ENCODE measurements around the gene PBX4. TPM values are rescaled to one million over a fixed set of nuclear protein-coding genes. Genes with fewer than 3 reads are reported as not detected.

Gene PBX4
- total RNA-seq, 1 donor from 2014 or later = 72.1 TPM

GRCh38 chr19:19649580-19649995, 31.1 kb upstream of the PBX4 start:
- intact Hi-C loops (cut with micrococcal nuclease) = no loop called here

- intact Hi-C loops (cut with micrococcal nuclease) = no loop called here
Observed at GRCh38 chr19:19649155-19649554, 30.7 kb upstream of the PBX4 start.

- intact Hi-C loops (cut with micrococcal nuclease) = no loop called here
Observed at GRCh38 chr19:19647037-19647835, 28.7 kb upstream of the PBX4 start.

- intact Hi-C loops (cut with micrococcal nuclease) = no loop called here
Observed at GRCh38 chr19:19645233-19645870, 26.9 kb upstream of the PBX4 start.

- intact Hi-C loops (cut with micrococcal nuclease) = loop anchor here (1.0 to 5.0 kb wide), 3 partner anchors 81 to 315 kb away; no protein-coding TSS in a partner anchor
Observed at GRCh38 chr19:19644054-19644388, 25.5 kb upstream of the PBX4 start.

GRCh38 chr19:19643158-19644053, 24.9 kb upstream of the PBX4 start, which contains the start of gene GMIP:
Gene GMIP (minus strand): TSS chr19:19643657. CDS start chr19:19643529, 128 bp downstream.
- intact Hi-C loops (cut with micrococcal nuclease) = loop anchor here (1.0 to 5.0 kb wide), 14 partner anchors 16 to 316 kb away; partner anchors contain the start of genes ATP13A1, NDUFA13, PBX4 and ZNF14

GRCh38 chr19:19642506-19643157, 24.1 kb upstream of the PBX4 start:
- intact Hi-C loops (cut with micrococcal nuclease) = loop anchor here (1.0 to 5.0 kb wide), 12 partner anchors 15 to 280 kb away; partner anchors contain the start of genes ATP13A1, NDUFA13, PBX4 and ZNF14

- intact Hi-C loops (cut with micrococcal nuclease) = no loop called here
Observed at GRCh38 chr19:19637523-19638251, 19.2 kb upstream of the PBX4 start.

GRCh38 chr19:19637186-19637522, 18.7 kb upstream of the PBX4 start:
- intact Hi-C loops (cut with micrococcal nuclease) = no loop called here

GRCh38 chr19:19636573-19637185, 18.2 kb upstream of the PBX4 start:
- intact Hi-C loops (cut with micrococcal nuclease) = no loop called here

- intact Hi-C loops (cut with micrococcal nuclease) = no loop called here
Observed at GRCh38 chr19:19635313-19635702, 16.8 kb upstream of the PBX4 start.

GRCh38 chr19:19634516-19635312, 16.2 kb upstream of the PBX4 start:
- intact Hi-C loops (cut with micrococcal nuclease) = no loop called here

GRCh38 chr19:19633711-19634515, 15.4 kb upstream of the PBX4 start:
- intact Hi-C loops (cut with micrococcal nuclease) = no loop called here

GRCh38 chr19:19632661-19633060, 14.2 kb upstream of the PBX4 start:
- intact Hi-C loops (cut with micrococcal nuclease) = no loop called here

- intact Hi-C loops (cut with micrococcal nuclease) = no loop called here
Observed at GRCh38 chr19:19631346-19631745, 12.9 kb upstream of the PBX4 start.

- intact Hi-C loops (cut with micrococcal nuclease) = no loop called here
Observed at GRCh38 chr19:19630426-19630825, 11.9 kb upstream of the PBX4 start.

- intact Hi-C loops (cut with micrococcal nuclease) = no loop called here
Observed at GRCh38 chr19:19630062-19630414, 11.6 kb upstream of the PBX4 start.

GRCh38 chr19:19628501-19629134, 10.1 kb upstream of the PBX4 start:
- intact Hi-C loops (cut with micrococcal nuclease) = loop anchor here (1.0 kb wide), 1 partner anchor 34 kb away; no protein-coding TSS in a partner anchor

Data from T-helper 1 cell treated with Interleukin-12 subunit alpha and Interleukin-12 subunit beta and Interleukin-4 antibody, amounts not matched to agents 30 ng/mL and 1 ng/mL, for 36 hours (primary cell).